Measurements from ENCODE around the gene MBNL2. TPM values are rescaled to one million over a fixed set of nuclear protein-coding genes. Genes with fewer than 3 reads are reported as not detected.

MBNL2 gene
- total RNA-seq, 1 experiment from 2014 or later: 0.85 TPM

DNA sequence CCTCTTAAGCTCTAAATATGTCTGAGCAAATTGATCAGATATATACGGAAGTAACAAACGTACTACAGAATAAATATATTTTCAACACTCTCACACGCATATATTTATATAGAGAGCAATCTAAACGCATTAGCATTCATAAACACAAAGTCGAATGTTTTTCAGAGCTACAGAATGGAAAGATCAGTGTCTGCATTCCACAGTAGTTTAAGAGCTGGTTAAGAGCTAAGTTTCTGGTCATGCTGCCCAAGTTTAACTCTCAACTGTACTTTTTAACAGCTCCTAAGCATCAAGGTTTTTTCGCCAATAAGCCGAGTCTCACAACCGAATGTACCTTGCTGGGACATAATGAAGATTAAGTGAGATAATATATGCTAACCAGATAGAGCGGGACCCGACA, 175.1 kb downstream of the MBNL2 start (continued):
- TF ChIP-seq, protein P1, sequence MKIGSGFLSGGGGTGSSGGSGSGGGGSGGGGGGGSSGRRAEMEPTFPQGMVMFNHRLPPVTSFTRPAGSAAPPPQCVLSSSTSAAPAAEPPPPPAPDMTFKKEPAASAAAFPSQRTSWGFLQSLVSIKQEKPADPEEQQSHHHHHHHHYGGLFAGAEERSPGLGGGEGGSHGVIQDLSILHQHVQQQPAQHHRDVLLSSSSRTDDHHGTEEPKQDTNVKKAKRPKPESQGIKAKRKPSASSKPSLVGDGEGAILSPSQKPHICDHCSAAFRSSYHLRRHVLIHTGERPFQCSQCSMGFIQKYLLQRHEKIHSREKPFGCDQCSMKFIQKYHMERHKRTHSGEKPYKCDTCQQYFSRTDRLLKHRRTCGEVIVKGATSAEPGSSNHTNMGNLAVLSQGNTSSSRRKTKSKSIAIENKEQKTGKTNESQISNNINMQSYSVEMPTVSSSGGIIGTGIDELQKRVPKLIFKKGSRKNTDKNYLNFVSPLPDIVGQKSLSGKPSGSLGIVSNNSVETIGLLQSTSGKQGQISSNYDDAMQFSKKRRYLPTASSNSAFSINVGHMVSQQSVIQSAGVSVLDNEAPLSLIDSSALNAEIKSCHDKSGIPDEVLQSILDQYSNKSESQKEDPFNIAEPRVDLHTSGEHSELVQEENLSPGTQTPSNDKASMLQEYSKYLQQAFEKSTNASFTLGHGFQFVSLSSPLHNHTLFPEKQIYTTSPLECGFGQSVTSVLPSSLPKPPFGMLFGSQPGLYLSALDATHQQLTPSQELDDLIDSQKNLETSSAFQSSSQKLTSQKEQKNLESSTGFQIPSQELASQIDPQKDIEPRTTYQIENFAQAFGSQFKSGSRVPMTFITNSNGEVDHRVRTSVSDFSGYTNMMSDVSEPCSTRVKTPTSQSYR (CRISPR knock-in tag; IDR thresholded peaks at IDR 0.05): no peak
- TF ChIP-seq, protein P2, sequence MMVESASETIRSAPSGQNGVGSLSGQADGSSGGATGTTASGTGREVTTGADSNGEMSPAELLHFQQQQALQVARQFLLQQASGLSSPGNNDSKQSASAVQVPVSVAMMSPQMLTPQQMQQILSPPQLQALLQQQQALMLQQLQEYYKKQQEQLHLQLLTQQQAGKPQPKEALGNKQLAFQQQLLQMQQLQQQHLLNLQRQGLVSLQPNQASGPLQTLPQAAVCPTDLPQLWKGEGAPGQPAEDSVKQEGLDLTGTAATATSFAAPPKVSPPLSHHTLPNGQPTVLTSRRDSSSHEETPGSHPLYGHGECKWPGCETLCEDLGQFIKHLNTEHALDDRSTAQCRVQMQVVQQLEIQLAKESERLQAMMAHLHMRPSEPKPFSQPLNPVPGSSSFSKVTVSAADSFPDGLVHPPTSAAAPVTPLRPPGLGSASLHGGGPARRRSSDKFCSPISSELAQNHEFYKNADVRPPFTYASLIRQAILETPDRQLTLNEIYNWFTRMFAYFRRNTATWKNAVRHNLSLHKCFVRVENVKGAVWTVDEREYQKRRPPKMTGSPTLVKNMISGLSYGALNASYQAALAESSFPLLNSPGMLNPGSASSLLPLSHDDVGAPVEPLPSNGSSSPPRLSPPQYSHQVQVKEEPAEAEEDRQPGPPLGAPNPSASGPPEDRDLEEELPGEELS (CRISPR knock-in tag; IDR thresholded peaks at IDR 0.05): no peak

DNA sequence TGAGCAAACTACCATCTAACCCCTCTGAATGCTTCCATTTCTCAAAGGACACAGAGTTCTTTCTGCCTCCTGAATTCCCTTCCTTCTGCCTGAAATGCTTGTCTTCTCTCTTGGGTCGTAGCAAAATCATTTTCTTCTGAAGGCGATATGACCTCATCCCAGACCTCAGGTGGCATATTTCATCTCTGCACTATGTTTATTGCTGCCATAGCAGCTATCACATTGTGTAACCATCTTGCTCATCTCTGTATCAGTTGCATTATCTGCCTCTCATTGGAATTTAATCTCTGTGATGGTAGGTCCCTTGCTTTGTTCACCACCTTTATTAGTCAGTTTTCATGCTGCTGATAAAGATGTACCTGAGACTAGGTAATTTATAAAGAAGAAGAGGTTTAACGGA, 179.3 kb downstream of the MBNL2 start:
- TF ChIP-seq, protein P3, sequence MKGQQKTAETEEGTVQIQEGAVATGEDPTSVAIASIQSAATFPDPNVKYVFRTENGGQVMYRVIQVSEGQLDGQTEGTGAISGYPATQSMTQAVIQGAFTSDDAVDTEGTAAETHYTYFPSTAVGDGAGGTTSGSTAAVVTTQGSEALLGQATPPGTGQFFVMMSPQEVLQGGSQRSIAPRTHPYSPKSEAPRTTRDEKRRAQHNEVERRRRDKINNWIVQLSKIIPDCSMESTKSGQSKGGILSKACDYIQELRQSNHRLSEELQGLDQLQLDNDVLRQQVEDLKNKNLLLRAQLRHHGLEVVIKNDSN (CRISPR knock-in tag; IDR thresholded peaks at IDR 0.05): no peak
- TF ChIP-seq ATF1 (CRISPR knock-in tag; IDR thresholded peaks at IDR 0.05) (no peak), TP53 (CRISPR knock-in tag; IDR thresholded peaks at IDR 0.05) (no peak), OVOL2 (CRISPR knock-in tag; IDR thresholded peaks at IDR 0.05; ENCODE audit: borderline replicate concordance) (no peak), GRHL2 (CRISPR knock-in tag; IDR thresholded peaks at IDR 0.05; ENCODE audit: insufficient replicate concordance, severe bottlenecking) (no peak), TEAD4 (CRISPR knock-in tag; IDR thresholded peaks at IDR 0.05) (no peak), KAT7 (CRISPR knock-in tag; IDR thresholded peaks at IDR 0.05; ENCODE audit: borderline replicate concordance) (no peak)
- TF ChIP-seq, protein P2 (CRISPR knock-in tag; IDR thresholded peaks at IDR 0.05): no peak
- TF ChIP-seq, protein P4, sequence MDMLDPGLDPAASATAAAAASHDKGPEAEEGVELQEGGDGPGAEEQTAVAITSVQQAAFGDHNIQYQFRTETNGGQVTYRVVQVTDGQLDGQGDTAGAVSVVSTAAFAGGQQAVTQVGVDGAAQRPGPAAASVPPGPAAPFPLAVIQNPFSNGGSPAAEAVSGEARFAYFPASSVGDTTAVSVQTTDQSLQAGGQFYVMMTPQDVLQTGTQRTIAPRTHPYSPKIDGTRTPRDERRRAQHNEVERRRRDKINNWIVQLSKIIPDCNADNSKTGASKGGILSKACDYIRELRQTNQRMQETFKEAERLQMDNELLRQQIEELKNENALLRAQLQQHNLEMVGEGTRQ (CRISPR knock-in tag; IDR thresholded peaks at IDR 0.05): no peak
- TF ChIP-seq, protein P5, sequence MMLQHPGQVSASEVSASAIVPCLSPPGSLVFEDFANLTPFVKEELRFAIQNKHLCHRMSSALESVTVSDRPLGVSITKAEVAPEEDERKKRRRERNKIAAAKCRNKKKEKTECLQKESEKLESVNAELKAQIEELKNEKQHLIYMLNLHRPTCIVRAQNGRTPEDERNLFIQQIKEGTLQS (CRISPR knock-in tag; conservative IDR thresholded peaks at IDR 0.05): no peak
- ChIA-PET CTCF (no interaction called here), POLR2A (no interaction called here)
- H3K4me1 Mint-ChIP-seq: no peaks in the 10 kb centered on the region
- H3K9me3 Mint-ChIP-seq: peaks cover 14% of the 10 kb centered on the region
- H3K4me3 Mint-ChIP-seq: no peak overlapping the region
- H3K27me3 Mint-ChIP-seq (ENCODE audit: low read depth): no peaks in the 10 kb centered on the region; the same call in 1 of the 2 replicates
- ATAC-seq (no peak), DNase-seq (ENCODE audit: low spot score) (no peak)
- H3K36me3 Mint-ChIP-seq: no peaks in the 10 kb centered on the region
- H3K27ac Mint-ChIP-seq: no peak overlapping the region

DNA sequence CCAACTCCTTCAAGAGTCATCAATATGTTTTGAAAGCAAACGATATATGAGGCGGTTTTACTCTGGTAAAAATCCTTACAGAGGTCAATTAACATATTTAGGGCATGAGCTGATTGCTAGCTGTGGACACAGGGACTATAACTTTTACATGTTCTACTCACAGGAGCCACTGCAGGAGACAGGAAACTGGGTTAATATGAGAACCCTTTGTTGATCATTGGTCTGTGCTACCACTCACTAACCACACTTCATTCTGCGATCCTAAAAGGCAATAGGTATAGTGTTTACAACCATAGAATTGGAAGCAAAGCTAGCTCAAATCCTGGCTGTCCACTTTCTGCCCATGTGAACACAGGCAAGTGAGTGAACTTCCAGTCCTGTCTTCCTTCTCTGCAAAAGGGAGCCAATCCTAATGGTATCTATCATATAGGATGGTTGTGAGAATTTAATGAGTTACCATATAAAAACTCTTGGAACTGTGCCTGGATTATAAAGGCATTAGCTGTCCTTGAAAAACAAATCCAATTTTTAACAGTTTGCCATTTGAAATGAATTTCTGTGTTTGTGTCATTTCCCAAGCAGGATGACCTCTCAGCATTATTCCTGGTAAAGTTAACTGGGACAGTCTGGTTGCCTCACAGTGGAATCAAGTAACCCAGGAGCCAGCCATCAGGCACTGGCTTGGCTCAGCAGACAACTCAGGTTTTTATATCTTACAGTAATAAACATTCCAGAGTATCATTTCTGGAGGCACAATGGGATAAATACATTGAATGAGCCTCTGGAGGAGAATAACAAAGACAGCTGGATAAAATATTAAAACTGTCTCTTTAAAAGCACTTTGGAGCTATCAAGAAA, 182.0 kb downstream of the MBNL2 start:
- ATAC-seq: no peak
- no peaks in the 10 kb centered on the region for H3K36me3 Mint-ChIP-seq
- H3K9me3 Mint-ChIP-seq: peaks cover 18% of the 10 kb centered on the region
- DNase-seq (ENCODE audit: low spot score): no peak
- no peaks in the 10 kb centered on the region for H3K4me1 Mint-ChIP-seq
- ChIA-PET POLR2A (no interaction called here), CTCF (no interaction called here)
- H3K27ac Mint-ChIP-seq: no peak overlapping the region
- H3K27me3 Mint-ChIP-seq (ENCODE audit: low read depth): no peaks in the 10 kb centered on the region; the same call in 1 of the 2 replicates
- no peak overlapping the region for H3K4me3 Mint-ChIP-seq
- no peak for TF ChIP-seq PRRX2 (CRISPR knock-in tag; IDR thresholded peaks at IDR 0.05)
- TF ChIP-seq, protein P6, sequence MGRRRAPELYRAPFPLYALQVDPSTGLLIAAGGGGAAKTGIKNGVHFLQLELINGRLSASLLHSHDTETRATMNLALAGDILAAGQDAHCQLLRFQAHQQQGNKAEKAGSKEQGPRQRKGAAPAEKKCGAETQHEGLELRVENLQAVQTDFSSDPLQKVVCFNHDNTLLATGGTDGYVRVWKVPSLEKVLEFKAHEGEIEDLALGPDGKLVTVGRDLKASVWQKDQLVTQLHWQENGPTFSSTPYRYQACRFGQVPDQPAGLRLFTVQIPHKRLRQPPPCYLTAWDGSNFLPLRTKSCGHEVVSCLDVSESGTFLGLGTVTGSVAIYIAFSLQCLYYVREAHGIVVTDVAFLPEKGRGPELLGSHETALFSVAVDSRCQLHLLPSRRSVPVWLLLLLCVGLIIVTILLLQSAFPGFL (CRISPR knock-in tag; IDR thresholded peaks at IDR 0.05; ENCODE audit: borderline replicate concordance): no peak
- no peak for TF ChIP-seq SOX15 (CRISPR knock-in tag; IDR thresholded peaks at IDR 0.05)
- TF ChIP-seq ATF1 (CRISPR knock-in tag; IDR thresholded peaks at IDR 0.05): no peak
- no peak for TF ChIP-seq IRF2 (CRISPR knock-in tag; IDR thresholded peaks at IDR 0.05; ENCODE audit: borderline replicate concordance, low read depth)
- TF ChIP-seq FOXK1 (CRISPR knock-in tag; IDR thresholded peaks at IDR 0.05): no peak
- no peak for TF ChIP-seq TP53 (CRISPR knock-in tag; IDR thresholded peaks at IDR 0.05)
- TF ChIP-seq, protein P7, sequence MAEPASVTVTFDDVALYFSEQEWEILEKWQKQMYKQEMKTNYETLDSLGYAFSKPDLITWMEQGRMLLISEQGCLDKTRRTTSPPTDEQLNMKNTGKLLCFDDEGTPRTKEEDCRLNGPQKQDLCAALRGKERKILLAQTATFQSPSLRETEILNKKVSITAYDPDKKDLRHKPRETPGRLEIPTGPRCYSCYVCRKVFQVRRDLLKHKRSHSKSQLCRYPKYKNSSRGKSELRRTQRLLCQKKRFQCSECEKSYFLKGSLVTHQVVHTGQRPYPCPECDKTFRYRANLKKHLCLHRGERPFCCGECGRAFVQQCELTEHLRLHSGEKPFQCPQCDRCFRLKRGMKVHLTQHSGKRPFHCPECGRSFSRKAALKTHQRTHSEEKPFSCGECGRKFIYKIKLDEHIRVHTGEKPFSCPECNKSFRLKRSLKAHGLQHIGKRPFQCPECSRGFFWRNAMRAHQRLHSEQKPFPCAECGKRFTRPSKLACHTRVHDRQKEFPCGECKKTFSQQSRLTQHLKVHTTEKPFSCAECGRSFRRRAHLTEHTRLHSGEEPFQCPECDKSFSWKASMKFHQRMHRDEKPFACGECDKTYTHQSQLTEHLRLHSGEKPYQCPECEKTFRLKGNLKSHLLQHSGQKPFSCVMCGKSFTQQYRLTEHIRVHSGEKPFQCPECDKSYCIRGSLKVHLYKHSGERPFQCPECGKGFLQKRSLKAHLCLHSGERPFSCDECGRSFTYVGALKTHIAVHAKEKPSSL (CRISPR knock-in tag; conservative IDR thresholded peaks at IDR 0.05): no peak
- no peak for TF ChIP-seq GRHL2 (CRISPR knock-in tag; IDR thresholded peaks at IDR 0.05; ENCODE audit: insufficient replicate concordance, severe bottlenecking)
